Hepatocyte (in vitro differentiated cells): ENCODE results near the gene ATF7IP2.
A peak's percentile ranks its signal among the peaks of the same experiment; 100 is the strongest.

Source experiments
- EZH2 ChIP-seq: fragments of 200-600 bp; sonication (generic); IDR thresholded peaks from 2 replicates; pipeline ENCODE4 v1.6.1; 2016; ENCODE audit warnings: antibody characterized with exemption, mild to moderate bottlenecking, borderline replicate concordance
- TF ChIP-seq, protein P1 (sequence below): fragments of 200-600 bp; sonication (generic); IDR thresholded peaks from 2 replicates; pipeline ENCODE4 v1.5.1; 2016; ENCODE audit warnings: antibody characterized with exemption, mild to moderate bottlenecking; ENCODE audit not compliant: poor library complexity

DNA sequence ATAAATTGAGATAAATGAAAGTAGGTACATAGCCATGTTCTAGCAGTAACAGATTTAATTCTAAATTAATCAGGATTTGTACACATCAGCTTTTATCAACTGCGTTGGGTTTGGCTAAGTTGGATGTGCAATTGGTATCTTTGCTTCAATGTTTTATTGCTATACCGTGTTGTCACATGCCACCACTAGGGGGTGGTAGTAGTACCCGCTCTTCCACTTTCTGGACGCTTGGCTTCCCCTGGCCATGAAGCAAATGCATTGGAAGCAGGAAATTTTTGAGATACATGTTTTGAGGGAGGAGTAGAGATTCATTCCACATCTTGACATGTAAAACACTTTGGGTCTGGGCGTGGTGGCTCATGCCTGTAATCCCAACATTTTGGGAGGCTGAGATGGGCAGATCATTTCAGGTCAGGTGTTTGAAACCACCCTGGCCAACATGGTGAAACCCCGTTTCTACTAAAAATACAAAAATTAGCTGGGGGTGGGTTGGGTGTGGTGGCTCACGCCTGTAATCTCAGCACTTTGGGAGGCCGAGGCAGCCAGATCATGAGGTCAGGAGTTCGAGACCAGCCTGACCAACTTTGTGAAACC is 135.9 kb downstream of the ATF7IP2 start:
- TF ChIP-seq, protein P1, sequence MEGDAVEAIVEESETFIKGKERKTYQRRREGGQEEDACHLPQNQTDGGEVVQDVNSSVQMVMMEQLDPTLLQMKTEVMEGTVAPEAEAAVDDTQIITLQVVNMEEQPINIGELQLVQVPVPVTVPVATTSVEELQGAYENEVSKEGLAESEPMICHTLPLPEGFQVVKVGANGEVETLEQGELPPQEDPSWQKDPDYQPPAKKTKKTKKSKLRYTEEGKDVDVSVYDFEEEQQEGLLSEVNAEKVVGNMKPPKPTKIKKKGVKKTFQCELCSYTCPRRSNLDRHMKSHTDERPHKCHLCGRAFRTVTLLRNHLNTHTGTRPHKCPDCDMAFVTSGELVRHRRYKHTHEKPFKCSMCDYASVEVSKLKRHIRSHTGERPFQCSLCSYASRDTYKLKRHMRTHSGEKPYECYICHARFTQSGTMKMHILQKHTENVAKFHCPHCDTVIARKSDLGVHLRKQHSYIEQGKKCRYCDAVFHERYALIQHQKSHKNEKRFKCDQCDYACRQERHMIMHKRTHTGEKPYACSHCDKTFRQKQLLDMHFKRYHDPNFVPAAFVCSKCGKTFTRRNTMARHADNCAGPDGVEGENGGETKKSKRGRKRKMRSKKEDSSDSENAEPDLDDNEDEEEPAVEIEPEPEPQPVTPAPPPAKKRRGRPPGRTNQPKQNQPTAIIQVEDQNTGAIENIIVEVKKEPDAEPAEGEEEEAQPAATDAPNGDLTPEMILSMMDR, result peak; percentile 75
- TF ChIP-seq EZH2, result no peak
